ENCODE results near the gene TTC39A. TPM values are rescaled to one million over a fixed set of nuclear protein-coding genes. Genes with fewer than 3 reads are reported as not detected.

Gene TTC39A
- 0.06 and 0.95 TPM in 2 replicates for total RNA-seq (2014; rRNA removed; shearing (Covaris generic))

DNA sequence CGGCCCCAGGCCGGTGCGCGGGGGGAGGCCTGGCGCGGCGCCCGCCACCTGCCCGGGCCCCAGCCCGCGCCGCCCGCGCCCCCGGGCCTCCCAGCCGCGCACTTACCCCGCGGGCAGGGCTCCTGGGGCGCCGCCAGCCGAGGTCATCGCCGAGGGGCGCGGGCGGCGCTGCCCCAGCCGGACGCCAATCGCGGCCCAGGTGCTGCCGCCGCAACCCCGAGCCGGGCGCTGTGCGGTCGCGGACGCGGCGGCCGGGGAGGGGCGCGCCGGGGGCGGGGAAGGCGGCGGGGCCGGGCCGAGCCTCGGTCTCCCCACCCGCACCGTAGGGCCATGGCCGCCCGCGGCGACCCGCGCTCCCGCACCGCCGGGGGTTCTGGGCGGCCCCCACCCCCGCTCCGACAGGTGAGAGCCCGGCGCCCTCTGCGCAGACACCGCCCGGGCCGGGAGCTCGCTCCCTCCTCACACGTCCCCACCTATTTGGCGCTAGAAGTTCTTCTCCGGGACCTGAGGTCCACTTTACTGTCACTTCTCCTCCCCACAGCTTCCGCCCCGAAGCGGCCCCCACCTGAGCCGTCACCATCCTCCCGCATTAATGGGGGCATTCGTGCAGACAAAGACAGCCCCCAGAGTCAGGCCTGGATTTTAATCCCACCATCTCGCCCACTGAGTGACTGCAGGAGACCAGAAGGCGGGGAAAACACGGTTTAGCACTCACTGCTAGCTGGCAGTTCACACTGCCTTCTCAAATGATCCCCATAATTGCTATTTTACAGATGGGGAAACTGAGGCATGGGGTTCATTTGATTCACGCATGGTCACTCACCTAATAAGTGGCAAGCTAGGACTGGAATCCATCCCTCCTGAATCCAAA, at the start of gene TTC39A:
TTC39A (minus strand) TSS at position 232 of the 871 bp plus-strand sequence; CDS start at position 147, 85 bp downstream.
- DNase-seq (ENCODE audit: low read depth) = no peak

DNA sequence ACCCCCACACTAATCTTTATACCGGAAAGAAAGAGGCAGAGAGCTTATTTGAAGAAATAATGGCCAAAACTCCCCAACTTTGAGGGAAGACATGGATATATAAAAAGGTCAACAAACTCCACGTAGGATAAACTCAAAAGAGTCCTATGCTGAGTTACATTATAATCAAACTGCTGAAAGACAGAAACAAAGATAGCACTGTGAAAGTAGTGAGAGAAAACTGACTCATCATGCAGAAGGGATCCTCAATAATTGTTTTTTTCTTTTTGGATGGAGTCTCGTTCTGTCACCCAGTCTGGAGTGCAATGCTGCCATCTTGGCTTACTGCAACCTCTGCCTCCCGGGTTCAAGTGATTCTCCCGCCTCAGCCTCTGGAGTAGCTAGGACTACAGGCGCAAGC, 48.5 kb upstream of the TTC39A start:
- no peak for DNase-seq (ENCODE audit: low read depth)

DNA sequence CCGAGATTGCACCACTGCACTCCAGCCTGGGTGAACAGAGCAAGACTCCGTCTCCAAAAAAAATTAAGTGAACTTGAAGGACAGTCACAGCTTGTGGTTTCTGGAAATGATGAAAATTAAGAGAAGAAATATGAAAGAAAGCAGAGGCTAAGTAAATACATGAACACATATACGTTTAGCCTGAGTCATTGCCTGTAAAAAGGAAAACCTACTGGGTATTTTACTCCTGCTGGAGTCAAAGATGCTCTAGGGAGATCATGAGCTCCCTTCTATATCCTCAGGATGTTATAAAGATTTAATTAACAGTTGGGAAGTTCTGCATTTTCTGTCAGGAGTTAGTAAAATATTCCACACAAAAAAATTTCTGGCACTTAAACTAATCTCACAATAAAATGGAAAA, 43.5 kb upstream of the TTC39A start:
- no peak for DNase-seq (ENCODE audit: low read depth)

DNA sequence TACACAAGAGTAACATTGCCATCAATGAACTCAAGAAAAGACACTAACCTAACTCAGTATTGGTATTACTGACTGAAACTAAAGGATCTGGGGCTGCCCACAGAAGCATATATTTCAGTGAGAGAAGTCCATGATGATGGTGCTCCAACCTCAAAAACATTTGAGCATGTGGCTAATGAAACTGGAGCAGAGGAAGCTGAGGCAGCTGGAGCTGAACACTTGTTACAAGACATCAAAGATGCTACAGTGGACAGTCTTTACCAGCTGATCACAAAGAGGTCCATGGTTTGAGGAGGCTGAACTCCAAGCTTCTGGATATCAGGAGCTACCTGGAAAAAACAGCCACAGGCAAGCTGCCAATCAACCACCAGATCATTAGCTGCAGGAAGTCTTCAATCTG, 42.2 kb upstream of the TTC39A start:
- no peak for DNase-seq (ENCODE audit: low read depth)

DNA sequence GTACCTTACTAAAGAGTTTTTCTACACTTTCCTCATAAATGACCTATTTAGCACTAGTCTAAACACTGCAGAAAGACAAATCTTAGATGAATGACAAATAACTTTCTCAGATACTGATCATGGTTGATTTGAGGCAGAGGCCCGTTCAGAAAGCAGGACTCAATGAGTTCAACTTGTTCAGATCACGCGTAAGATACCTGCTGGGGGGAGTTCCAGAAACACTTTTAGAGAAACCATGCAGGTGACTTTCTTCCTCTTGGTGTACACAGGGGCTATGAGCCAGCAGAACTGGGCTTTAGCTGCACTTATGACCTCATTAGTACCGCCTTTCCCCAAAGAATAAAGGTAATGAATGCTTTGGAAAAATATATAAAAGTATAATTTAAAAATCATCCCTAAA, 38.8 kb upstream of the TTC39A start:
- no peak for DNase-seq (ENCODE audit: low read depth)

DNA sequence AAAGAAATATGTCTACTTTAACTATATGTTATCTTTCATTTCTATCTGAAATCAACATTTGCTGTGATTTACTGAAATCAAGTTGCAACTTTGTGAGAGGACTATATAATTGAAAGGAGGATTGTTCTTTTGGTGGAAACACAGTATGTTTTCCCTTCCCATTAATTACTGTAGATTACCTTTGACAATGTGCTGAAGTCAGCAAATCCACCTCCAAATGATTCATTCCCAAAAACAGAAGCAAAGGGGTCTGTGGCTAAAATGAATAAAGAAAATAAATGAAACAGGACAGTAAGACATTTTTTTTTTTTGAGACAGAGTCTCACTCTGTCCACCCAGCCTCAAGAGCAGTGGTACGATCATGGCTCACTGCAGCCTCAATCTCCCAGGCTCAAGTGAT, 35.4 kb upstream of the TTC39A start:
- no peak for DNase-seq (ENCODE audit: low read depth)

DNA sequence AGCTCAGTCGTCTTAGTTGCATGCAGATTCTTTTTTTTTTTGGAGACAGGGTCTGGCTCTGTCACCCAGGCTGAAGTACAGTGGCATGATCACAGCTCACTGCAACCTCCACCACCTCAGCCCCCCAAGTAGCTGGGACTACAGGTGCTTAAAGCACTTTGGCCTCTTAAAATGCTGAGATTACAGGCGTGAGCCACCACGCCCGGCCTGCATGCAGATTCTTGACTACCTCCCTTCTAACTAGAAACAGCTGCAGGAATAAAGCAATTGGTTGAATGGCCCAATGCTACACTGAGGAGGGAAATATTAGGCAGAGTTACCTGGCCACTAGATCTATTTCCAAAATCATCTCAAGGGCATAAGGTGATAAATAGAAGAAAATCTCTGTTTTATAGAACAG, 29.5 kb upstream of the TTC39A start:
- DNase-seq (ENCODE audit: low read depth) = no peak

DNA sequence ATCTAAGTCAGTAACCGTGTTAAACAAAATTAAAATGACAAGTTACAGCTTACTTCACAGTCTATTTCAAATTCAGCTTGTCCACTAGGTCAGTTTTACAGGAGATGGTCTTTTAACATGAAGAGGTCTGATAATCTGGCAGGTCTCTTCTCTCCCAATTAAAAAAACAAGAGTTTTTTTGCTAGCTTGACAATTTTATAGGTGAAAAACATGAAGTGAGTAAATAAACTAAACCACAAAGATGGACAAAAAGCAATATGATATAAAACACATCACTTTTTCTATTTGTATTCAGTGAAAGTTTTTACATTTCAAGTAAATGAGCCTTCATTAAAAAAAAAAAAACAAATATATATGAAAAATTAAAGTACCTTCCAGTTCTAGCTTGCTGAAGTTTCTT, 25.0 kb upstream of the TTC39A start:
- DNase-seq (ENCODE audit: low read depth) = no peak

DNA sequence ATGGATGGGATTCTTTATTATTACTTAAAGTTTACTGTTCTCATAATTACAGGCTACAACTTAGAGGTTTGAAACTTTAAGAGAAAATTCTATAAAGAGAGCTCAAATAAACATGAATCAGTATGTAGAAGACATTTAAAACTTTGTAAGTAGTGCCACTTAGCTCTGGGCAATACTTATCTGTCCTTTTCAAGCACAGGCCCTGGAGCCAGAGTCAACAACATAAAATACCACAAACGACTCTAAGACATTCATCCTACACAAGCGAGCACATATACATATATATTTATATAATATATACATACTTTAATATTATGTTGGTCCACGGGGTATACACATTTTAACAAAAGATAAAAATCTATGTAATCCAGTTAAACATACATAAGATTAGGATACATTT, 24.1 kb upstream of the TTC39A start:
- DNase-seq (ENCODE audit: low read depth) = no peak

DNA sequence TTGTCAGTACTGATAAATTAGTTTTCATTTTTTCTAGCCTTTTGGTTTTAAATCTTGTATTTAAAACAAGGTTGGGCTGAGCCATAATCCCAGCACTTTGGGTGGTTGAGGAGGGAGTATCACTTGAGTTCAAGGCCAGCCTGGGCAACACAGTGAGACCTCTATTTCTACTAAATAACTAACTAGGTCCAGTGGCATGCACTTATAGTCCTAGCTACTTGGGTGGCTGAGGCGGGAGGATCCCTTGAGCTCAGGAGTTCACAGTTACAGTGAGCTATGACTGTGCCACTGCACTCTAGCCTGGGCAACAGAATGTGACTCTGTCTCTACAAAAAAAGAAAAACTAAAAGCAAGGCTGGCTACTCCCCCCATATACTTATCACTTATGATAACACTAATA, 21.5 kb upstream of the TTC39A start:
- no peak for DNase-seq (ENCODE audit: low read depth)

DNA sequence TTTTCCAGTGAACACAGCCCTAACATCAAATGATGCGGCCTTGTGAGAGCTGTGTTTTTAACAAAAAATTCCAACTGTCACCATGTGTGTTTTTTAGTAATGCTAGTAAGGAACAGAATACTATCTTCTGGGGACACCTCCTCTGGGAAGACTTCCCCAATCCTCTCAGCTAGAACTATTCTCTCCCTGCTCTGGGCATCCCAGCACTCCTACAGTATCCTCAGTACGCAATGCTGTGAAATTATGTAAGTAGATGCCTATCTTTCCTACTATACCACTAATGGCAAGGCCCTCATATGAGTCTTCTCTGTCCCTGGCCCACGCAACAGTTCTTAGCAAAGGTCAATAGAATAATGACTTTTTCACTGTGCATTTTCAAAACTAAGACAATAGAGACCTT, 19.5 kb upstream of the TTC39A start:
- DNase-seq (ENCODE audit: low read depth) = no peak

DNA sequence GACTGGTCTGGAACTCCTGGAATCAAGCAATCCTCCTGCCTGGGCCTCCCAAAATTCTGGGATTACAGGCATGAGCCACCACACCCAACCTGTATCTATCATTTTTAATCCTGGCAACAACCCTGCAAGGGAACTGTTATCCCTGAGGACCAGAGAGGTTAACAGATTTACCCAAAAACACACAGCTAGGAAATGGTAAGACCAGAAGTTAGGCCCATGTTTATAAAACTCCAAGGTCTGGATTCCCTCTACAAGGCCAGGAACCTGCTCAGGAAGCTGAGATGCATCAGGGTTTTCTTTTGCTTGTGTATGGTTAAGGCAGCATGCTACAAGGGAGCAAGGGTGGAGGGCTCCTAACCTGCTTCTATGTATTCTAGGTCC, 17.8 kb upstream of the TTC39A start:
- no peak for DNase-seq (ENCODE audit: low read depth)

DNA sequence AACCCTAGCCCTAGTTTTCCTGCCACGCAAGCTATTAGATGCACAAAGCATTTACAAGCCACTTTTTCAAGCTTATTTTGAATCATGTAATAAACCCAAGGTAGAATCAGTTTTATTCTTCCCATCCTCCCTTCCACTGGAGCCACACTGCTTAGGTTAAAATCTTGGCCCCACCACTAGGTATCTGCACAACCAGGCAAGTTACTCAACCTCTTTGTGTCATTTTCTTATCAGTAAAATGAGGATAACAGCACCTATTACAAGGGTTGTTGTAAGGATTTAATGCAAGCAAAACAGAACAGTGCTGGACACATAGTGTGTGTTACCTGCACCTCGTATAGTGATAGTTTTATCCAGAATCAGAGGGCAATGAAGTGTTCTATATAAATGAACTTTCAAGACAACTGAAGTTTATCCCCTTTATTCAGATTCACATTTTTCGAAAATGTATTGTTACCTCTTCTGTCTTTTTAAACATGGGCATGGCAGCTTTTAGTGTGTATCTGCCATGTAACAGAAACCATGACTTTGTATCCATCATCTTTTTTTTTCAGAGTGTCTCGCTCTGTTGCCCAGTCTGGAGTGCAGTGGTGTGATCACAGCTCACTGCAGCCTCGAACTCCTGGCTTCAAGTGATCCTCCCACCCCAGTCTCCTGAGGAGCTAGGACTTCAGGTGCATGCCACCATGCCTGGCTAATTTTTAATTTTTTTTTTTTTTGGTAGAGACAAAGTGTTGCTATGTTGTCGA, 17.2 kb upstream of the TTC39A start:
- DNase-seq (ENCODE audit: low read depth) = no peak

DNA sequence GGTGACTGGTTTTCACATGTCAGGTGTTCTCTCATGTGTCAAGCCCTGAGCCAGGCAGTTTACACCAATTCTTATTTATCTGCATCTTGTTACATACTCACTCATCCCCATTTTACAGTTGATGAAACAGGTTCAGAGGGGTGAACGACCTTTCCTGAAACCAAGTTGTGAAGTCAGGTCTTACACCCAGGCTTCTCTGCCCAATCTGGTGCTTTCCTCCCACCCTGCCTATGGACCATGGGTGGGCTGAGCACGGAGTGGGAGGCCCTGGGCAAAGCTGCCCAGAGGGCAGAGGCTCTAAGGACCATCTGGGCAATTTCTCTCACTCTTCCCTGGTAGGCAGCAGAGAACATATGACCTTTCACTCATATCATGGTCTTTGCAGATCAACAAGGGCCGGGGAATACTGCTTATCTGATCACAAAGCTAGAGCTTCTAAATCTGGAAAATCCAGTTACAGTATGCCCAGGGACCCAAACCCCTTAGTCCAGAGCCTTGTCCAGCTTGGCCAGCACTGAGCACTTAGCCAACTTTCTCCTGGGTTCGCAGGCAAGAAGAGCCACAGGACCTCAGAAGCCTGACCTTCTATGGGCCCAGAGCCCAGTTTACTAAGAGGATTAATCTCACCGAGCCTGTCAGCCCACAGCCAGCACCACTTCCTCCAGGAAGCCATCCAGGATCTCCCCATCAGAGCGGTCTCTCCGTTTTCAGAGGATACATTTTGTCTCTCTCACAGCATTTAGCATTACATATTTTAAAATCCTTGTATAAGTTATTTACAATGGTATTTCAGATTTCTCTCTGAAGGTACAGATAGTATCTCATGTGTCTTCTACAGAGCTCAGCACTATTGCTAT, 16.0 kb upstream of the TTC39A start:
- DNase-seq (ENCODE audit: low read depth) = no peak

DNA sequence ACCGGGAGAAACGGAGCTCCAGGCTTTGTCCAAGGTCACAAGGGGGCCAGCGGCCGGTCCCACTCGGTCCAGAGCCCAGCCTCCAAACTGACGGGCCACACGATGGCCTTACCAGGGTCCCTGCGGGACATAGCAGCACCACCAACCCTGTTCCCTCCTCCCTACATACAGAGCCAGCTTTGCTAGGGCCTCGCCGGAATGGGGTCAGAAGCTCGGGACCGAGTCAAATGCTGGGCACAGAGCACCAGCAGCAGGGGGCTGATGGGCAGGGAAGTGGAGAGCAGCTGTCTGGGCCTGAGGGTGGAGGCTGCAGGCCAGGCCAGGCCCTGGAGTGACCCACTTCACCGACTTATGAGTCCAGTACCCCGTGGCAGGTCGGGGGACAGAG, 14.9 kb upstream of the TTC39A start:
- no peak for DNase-seq (ENCODE audit: low read depth)

DNA sequence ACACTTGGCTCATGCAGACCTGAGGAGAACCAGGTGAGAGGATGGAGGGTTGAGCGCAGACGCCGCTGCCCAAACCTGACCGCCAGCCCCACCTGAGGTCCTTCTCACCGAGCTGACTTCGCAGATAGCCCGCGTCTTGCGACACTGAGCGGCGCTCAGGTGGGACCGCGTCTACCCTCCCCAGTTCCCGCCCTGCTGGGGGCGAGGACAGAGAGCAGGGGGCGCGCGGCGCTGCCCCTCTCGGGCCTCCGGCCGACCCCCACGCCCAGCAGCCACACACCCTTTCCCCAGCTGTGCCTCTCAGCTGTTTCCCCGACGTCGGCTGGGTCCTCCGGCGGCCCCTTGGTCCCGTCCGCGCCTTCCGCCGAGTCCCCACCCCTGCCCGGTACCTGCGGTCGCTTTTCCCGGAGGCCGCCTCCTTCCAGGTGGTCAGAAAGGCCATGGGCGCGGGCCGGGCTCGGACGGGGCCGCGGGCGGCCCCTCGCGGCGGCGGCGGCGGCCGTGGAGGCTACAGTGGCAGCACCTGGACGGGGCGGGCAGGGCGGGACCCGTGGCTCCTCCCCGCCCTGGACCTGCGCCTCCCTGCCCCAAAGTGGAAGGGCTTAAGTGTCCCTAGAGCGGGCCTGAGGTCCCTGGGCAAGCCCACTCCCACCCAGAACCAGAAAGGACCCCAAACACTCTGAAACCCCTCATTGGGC, 14.4 kb upstream of the TTC39A start:
- DNase-seq (ENCODE audit: low read depth) = no peak

DNA sequence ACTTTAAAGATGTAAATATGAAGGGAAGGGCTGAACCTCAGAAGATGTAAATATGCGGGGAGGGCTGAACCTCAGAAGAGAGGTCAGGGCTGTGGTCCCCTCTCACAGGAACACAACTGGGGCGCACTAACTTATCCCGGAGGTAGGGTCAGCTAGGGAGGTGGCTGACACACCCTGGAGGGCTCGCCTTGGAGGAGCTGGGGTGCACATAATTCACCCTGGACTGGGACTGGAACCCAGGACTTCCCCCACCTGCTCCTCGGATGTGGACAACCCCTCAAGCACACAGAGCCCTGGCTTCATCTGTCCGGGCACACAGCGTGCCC, 13.9 kb upstream of the TTC39A start:
- DNase-seq (ENCODE audit: low read depth) = no peak

DNA sequence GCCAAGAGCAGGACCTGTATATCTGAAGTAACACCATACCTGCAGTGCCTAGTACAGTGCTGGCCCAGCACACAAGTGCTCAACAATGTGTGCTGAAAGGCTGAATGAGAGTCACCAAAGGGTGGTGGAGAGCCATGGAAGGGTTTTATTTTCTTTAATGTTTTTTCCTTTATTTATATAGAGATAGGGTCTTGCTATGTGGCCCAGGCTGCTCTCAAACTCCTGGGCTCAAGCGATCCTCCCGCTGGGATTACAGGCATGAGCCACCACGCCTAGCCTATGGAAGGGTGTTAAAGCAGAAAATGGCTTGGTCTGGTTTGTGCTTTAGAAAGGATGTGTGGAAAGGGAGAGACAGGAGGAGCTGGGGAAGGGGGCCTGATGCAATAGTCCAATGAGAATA, 13.3 kb upstream of the TTC39A start:
- DNase-seq (ENCODE audit: low read depth) = no peak

DNA sequence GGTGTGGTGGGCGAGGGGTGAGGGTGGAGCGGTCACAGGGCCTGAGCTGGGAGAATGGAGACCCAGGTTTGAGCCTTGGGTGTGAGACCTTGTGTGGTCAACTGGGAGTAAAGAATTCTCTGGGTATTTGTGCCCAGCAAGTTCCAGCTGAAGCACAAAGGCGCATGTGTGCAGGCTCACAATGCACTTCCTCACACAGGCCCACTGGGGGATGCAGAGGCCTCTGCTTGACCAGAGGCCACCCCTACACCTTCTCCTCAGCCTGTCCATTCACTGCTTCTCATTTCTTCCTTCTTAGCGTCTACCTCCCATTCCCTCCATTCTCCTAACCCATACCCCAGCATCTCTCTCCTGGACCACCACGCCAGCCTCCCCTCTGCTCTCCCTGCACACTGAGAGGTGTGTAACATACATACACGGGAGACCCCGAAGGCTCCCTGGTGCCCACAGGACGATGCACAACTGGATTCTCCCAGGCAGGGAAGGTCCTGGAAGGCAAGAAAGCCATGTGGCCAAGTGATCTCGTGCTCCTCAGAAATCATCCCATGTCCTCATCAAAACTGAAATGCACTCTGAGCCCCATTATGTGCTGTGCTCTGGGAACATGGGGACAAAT, 12.3 kb upstream of the TTC39A start:
- DNase-seq (ENCODE audit: low read depth) = no peak

DNA sequence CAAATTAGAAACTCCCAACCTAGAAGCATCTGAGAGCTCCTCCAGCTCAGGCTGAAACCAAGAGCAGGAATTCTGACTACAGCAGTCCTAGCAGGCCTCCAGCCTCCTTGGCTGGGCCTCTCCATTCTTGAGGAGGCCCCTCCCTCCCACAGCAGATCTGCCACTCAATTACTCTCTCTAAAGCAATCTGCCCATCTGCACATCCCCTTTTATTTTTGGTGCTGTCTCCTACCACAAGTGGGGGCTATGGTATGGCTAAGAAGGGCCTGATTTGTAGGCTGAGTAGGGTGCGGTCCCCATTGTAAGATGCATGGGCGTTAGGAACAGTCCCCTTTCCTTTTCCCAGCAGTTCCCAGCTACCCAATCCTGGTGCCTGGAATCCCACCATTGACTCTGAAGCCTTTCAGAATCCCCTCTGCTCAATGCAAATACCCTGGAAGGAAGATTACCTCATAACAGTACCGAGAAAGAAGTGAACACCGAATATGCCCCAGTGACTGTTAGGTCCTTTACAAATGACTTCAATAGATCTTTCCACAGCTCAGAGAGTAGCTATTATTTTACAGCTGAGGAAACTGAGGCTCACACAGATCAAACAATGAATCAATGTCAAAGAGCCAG, 11.6 kb upstream of the TTC39A start:
- DNase-seq (ENCODE audit: low read depth) = no peak

DNA sequence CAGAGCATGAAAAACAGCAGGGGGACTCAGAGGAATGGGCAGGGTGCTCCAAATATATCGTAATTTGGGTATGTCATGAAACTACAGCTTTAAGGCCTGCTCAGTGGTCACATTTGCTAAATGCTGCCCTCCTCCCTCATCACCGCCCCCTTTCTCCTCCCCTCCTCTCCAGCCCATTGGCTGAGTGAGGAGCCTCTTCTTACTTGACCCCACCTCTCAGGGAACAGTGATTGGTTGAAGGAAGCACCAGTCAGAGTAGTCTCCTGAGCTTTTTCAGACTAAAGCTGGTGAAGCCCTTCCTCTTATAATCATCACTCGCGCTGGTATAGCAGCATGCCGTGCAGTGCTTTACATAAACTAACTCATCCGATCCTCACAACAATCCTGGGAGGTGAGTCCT, 10.0 kb upstream of the TTC39A start:
- no peak for DNase-seq (ENCODE audit: low read depth)
